GM18861 (cell line): ENCODE data around the gene MESP1.

ENCODE experiments used
- ATAC-seq: cut with Tn5 transposase; IDR thresholded peaks from one replicate; pipeline ENCODE4 v1.9.1; 2021; ENCODE audit not compliant: unreplicated experiment

MESP1 gene

GRCh38 chr15:89760303-89761008 is 9.4 kb upstream of the MESP1 start:
- ATAC-seq = no peak

DNA sequence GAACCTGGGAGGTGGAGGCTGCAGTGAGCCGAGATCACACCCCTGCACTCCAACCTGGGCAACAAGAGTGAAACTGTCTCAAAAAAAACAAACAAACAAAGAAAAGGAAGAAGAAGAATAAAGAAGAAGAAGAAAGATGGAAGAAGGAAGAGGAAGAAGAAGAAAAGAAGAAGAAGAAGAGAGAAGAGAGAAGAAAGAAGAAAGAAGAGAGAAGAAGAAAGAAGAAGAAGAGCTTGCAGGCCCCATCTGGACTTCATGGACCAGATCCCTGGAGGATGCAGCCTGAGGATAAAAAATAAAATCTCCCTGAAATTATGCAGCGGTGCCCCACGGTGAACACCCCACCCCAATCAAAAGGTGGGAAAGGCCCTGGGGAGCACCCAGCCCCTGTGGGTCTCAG is 8.8 kb upstream of the MESP1 start:
- ATAC-seq = no peak

DNA sequence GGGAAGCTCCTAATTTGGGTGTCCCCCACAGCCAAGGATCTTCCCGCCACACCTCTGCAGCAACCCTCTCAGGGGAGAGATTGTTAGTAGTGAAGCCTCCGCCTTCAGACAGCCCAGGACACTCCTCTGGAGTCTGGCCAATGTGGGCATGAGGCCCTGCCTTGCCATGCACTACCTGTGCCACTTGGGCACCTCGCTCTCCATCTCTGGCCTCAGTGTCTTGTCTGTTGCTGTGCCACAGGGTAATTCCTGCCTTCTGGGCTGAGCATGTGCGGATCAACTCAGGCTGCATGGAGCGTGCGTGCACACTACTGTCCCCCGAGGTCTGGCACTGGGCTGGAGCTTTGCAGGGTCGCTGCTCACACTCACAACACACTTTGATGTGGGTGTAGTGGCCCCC is 7.9 kb upstream of the MESP1 start:
- no peak for ATAC-seq

DNA sequence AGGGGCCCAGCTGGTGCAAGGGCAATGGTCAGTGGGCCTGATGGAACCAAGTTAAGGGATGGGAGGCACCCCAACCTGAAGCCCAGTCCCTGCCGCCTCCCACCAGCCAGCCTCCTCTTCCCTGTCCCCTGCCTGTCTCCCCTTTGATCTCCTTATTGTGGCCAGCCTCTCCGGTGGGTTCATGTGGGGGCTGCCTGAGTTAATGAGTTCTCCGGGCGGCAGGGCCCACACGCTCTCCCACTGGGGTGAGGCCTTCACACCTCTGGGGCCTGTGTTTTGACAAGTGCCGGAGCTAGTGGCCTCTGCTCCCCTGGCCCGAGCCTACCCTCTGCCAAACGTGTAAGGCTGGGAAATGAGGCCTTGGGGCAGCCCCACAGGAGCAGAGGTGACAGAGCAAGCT is 7.2 kb upstream of the MESP1 start:
- ATAC-seq = no peak

GRCh38 chr15:89756897-89757296 is 5.8 kb upstream of the MESP1 start:
- no peak for ATAC-seq

- ATAC-seq = no peak
These were observed 4.7 kb upstream of the MESP1 start for GRCh38 chr15:89755701-89756100.

GRCh38 chr15:89754361-89755154 is 3.5 kb upstream of the MESP1 start:
- ATAC-seq = no peak

DNA sequence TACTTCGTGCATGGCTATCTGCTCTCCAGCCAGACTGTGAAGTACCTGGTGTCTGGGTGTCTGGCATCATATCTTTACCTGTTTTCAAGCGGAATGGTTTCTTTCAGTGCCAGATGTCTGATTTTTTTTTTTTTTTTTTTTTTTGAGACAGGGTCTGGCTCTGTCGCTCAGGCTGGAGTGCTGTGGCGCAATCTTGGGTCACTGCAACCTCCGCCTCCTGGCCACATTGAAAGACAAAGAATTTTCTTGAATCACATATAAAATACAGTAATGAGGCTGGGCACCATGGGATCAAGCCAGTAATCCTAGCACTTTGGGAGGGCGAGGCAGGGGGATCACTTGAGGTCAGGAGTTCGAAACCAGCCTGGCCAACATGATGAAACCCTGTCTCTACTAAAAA is 2.8 kb upstream of the MESP1 start:
- ATAC-seq = no peak

DNA sequence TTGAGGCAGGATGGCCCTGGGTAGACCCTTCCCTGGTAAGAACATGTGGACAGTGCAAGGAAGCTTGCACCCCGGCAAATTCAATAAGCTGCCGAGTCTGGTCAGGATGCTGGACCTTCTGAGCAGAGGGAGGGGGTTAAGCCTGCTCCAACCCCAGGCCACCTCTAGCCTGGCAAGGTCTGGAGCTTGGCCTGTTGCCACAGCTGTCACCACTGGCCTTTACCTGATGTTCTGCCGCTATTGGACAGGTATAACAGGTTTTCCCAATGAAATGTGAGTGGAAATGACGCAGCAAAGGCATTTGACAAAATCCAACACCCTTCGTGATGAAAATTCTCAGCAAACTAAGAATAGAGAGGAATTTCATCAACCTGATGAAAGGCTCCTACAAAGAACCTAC is 699 bp upstream of the MESP1 start:
- no peak for ATAC-seq

DNA sequence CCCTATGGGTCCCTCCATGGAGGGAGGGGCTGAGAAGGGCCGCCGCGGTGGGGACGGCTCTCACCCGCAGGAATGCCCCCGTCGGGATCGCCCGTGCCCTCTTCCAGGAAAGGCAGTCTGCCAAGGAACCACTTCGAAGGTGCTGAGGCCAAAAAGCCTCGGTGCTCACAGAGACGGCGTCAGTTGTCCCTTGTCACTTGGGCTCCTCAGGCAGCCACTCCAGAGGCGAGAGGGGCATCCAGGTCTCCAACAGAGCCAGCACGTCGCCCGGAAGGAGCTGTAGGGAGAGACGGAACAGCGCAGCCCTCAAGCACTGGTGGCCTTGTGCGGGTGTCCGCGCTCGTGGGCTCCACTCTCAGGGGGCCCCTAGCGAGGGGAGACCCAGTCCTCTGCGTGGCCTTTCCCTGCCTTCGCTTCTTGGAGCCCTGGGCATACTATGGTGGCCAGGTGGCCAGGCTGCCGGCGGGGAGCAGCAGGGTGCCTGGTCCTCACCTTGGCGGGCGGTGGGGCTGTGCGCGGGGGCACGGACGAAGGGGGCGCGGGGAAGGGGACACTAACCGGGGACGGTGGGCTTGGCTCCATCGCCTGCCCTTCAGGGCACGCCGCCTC is 994 bp downstream of the MESP1 start:
- no peak for ATAC-seq

DNA sequence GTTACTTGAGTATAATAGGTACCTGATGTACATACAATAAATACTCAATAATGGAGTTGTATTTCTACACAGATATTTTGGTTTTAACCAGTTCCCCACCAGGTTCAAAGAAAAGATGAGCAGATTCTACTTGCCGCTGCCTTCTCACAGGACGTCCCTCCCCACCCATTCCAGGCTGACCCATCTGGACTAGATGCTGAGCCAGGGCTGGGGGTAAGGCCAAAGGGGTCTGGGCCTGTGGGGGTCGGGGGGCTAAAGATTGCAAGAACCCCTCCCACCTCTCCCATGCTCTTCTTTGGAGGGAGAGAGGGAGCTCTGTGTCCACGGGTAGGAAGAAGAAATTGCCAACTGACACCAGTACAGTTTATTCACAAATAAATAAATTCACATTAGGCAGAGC is 1.5 kb downstream of the MESP1 start:
- no peak for ATAC-seq

DNA sequence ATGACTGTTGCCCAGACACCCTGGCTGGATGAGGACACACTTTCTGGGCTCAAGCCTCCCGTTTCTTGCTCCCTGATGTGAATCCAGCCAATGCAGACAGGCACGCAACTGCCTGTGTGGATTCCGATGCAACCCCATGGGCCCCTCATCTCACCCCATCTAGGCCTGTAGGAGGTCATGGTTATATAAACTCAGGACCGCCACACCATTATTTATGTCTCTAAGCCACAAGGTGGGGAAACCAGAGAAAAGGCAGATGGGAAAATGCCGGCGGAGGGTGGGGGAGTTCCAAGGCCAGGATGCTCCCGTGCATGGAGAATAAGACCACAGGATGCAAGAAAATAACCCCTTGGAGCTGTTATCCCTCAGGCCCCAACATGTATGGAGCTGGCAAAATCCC is 2.0 kb downstream of the MESP1 start:
- no peak for ATAC-seq

GRCh38 chr15:89747708-89748682 is 3.1 kb downstream of the MESP1 start:
- no peak for ATAC-seq

DNA sequence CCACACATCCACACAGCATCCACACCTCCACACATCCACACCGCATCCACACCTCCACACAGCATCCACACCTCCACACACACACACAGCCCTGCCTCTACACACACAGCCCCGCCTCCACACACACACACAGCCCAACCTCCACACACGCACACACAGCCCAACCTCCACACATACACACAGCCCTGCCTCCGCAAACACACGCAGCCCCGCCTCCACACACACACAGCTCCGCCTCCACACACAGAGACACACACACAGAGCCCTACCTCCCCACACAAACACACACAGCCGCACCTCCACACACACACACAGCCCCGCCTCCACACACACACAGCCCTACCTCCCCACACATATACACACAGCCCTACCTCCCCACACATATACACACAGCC is 4.7 kb downstream of the MESP1 start:
- ATAC-seq = no peak

GRCh38 chr15:89745768-89746167 is 5.3 kb downstream of the MESP1 start:
- no peak for ATAC-seq

GRCh38 chr15:89745131-89745530 is 5.9 kb downstream of the MESP1 start:
- ATAC-seq = no peak

GRCh38 chr15:89743594-89743993 is 7.5 kb downstream of the MESP1 start:
- ATAC-seq = no peak

DNA sequence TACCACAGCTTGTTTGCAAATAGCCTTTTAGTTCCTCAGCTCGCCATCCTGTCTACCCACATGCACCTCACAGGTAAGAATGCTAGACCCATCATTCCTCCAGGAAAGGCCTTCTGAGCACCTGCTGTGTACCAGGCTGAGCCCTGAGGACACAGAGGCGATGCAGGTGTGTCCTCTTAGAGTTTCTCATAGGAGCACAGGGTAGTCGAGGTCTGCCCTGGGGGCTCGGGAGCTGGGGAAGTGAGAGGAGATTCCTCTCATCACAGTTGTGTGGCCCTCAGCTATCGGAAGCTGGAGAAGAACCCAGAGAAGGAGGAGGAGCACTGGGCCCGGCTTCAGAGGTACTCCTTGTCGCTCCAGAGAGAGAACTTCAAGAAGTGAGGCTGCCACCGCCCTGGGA is 8.0 kb downstream of the MESP1 start:
- no peak for ATAC-seq

DNA sequence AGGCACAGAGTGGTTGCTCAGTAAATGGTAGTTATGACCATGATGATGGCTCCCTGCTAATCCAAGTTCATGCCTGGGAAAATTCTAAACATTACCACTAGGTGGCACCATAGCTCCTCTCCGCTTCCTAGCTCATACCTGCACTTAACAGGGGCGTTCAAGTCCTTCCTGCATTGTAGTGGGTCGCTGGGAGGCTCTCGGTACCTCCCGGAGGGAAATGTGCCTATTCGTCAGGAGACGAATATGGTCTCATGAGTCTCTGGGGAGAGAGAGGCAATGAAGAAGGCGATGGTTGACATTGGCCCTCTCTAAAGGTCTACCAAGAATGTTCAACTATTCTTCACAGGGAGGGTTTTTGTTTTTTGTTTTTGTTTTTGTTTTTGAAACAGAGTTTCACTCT is 10.9 kb downstream of the MESP1 start:
- no peak for ATAC-seq

GRCh38 chr15:89735773-89736172 is 15.3 kb downstream of the MESP1 start:
- no peak for ATAC-seq
